BLaER1 (cell line): ENCODE measurements around the gene RMI2.

Experiments used
- H3K27ac ChIP-seq: shearing (Covaris generic); formaldehyde crosslinking; 2 replicates; pipeline ENCODE4 v1.8.1; 2022
- H3K27me3 ChIP-seq: shearing (Covaris generic); formaldehyde crosslinking; 2 replicates; pipeline ENCODE4 v1.8.1; 2022
- H3K36me3 ChIP-seq: shearing (Covaris generic); formaldehyde crosslinking; 2 replicates; pipeline ENCODE4 v1.8.1; 2022
- H3K4me1 ChIP-seq: shearing (Covaris generic); formaldehyde crosslinking; 2 replicates; pipeline ENCODE4 v1.8.1; 2022
- H3K4me2 ChIP-seq: shearing (Covaris generic); formaldehyde crosslinking; 2 replicates; pipeline ENCODE4 v1.8.1; 2022
- H3K4me3 ChIP-seq: shearing (Covaris generic); formaldehyde crosslinking; 2 replicates; pipeline ENCODE4 v1.8.1; 2022
- H3K9ac ChIP-seq: shearing (Covaris generic); formaldehyde crosslinking; 2 replicates; pipeline ENCODE4 v1.8.1; 2022
- H3K9me3 ChIP-seq: shearing (Covaris generic); formaldehyde crosslinking; 2 replicates; pipeline ENCODE4 v1.8.1; 2022
- H4K20me1 ChIP-seq: shearing (Covaris generic); formaldehyde crosslinking; 2 replicates; pipeline ENCODE4 v1.8.1; 2022
- Cebpa-rat ChIP-seq: shearing (Covaris generic); IDR thresholded peaks from 2 replicates; pipeline ENCODE4 v1.8.1; 2022

Gene RMI2

GRCh38 chr16:11339075-11339474 is 6.2 kb upstream of the RMI2 start:
- Histone ChIP-seq H3K9ac (no peak overlapping the region), H3K4me1 (no peaks in the 10 kb centered on the region), H3K27ac (no peak overlapping the region), H3K9me3 (no peaks in the 10 kb centered on the region), H3K4me2 (no peak overlapping the region), H3K36me3 (no peaks in the 10 kb centered on the region), H3K4me3 (no peak overlapping the region), H4K20me1 (no peaks in the 10 kb centered on the region), H3K27me3 (no peaks in the 10 kb centered on the region)
- no peak for TF ChIP-seq Cebpa-rat

- H3K4me3 ChIP-seq: no peak overlapping the region
Observed at GRCh38 chr16:11340710-11341109, 4.5 kb upstream of the RMI2 start.

GRCh38 chr16:11341371-11341770 is 3.9 kb upstream of the RMI2 start:
- H3K9ac ChIP-seq: no peak overlapping the region
- peaks cover 16% of the 10 kb centered on the region for H3K4me1 ChIP-seq
- H3K27me3 ChIP-seq: no peaks in the 10 kb centered on the region
- no peak for TF ChIP-seq Cebpa-rat
- no peaks in the 10 kb centered on the region for H3K9me3 ChIP-seq
- no peak overlapping the region for H3K4me2 ChIP-seq
- H3K36me3 ChIP-seq: no peaks in the 10 kb centered on the region
- no peak overlapping the region for H3K27ac ChIP-seq
- H3K4me3 ChIP-seq: no peak overlapping the region
- no peaks in the 10 kb centered on the region for H4K20me1 ChIP-seq

More at GRCh38 chr16:11340710-11341109, 4.5 kb upstream of the RMI2 start:
- Histone ChIP-seq H3K27ac (no peak overlapping the region), H3K9ac (no peak overlapping the region), H3K27me3 (no peaks in the 10 kb centered on the region), H3K9me3 (no peaks in the 10 kb centered on the region), H3K4me2 (no peak overlapping the region), H4K20me1 (no peaks in the 10 kb centered on the region), H3K4me1 (peaks cover 10% of the 10 kb centered on the region), H3K36me3 (no peaks in the 10 kb centered on the region)
- no peak for TF ChIP-seq Cebpa-rat

DNA sequence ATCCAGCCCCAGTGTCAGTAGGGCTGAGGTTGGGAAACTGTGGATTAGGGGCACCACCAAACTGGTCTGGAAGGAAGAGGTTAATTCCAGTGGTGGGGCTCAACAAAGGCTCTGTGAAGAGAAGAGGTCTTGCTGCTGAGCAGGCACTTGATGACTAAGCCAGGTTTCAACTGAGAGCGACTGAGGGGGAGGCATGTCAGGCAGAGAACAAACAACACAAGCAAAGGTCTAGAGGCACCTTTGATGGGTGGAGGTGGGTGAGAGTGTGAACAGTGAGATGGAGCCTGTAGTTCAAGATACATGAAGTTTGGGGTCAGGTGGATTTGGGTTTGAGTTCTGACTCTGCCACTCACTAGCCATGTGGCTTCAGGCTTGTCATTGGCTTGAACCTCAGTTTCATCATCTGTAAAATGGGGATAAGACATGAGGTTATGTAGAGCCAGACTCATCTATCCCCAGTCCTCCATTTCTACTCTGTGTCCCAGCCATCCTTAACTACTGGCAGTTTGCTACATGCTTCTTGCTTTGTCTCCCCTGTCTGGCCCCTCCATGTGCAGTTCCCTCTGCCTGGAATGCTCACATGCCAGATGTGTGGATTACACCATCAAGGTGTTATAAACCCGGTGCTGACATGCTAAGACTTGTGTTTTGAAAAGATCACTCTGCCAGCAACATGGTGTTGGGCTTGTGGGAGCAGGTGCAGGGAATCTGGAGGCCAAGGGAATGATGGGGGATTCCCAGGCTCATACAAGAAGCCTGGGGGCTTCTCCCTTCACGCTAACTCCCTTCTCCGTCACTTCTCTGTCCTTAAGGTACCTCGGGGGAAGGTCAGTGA is 3.0 kb upstream of the RMI2 start:
- Histone ChIP-seq H3K9ac (no peak overlapping the region), H3K4me3 (no peak overlapping the region), H3K27me3 (no peaks in the 10 kb centered on the region), H3K36me3 (no peaks in the 10 kb centered on the region), H3K4me2 (no peak overlapping the region), H4K20me1 (no peaks in the 10 kb centered on the region), H3K4me1 (peaks cover 25% of the 10 kb centered on the region), H3K9me3 (no peaks in the 10 kb centered on the region), H3K27ac (no peak overlapping the region)
- TF ChIP-seq Cebpa-rat: no peak

- Histone ChIP-seq H3K9me3 (no peaks in the 10 kb centered on the region), H3K4me1 (peaks cover 65% of the 10 kb centered on the region), H3K4me3 (peak overlapping the region; percentile 89), H3K9ac (peak overlapping the region; percentile 91), H3K27me3 (no peaks in the 10 kb centered on the region), H3K27ac (no peak overlapping the region), H4K20me1 (peaks cover 16% of the 10 kb centered on the region), H3K4me2 (peak overlapping the region; percentile 97), H3K36me3 (peaks cover 5% of the 10 kb centered on the region)
- no peak for TF ChIP-seq Cebpa-rat
Observed at GRCh38 chr16:11346700-11347319, 1.6 kb downstream of the RMI2 start.

GRCh38 chr16:11347831-11348230 is 2.6 kb downstream of the RMI2 start:
- no peak for TF ChIP-seq Cebpa-rat
- H3K27ac ChIP-seq: no peak overlapping the region
- peaks cover 9% of the 10 kb centered on the region for H3K36me3 ChIP-seq
- H3K27me3 ChIP-seq: no peaks in the 10 kb centered on the region
- H3K4me1 ChIP-seq: peaks cover 65% of the 10 kb centered on the region
- 0 out of 2 replicates have a peak overlapping the region, but pooled peaks have one; percentile 97 for H3K4me2 ChIP-seq
- no peak overlapping the region for H3K4me3 ChIP-seq
- peaks cover 3% of the 10 kb centered on the region; the same call in 1 of the 2 replicates for H3K9me3 ChIP-seq
- no peak overlapping the region for H3K9ac ChIP-seq
- H4K20me1 ChIP-seq: peaks cover 16% of the 10 kb centered on the region

GRCh38 chr16:11348737-11349598 is 3.7 kb downstream of the RMI2 start:
- H3K4me2 ChIP-seq: peak overlapping the region; percentile 79
- H3K4me1 ChIP-seq: peaks cover 71% of the 10 kb centered on the region
- H3K36me3 ChIP-seq: peaks cover 16% of the 10 kb centered on the region
- H3K9me3 ChIP-seq: peaks cover 8% of the 10 kb centered on the region
- H3K27me3 ChIP-seq: no peaks in the 10 kb centered on the region
- peak overlapping the region; percentile 53; the same call in 1 of the 2 replicates for H3K9ac ChIP-seq
- peak overlapping the region; percentile 69 for H3K27ac ChIP-seq
- no peak overlapping the region for H3K4me3 ChIP-seq
- TF ChIP-seq Cebpa-rat: no peak
- H4K20me1 ChIP-seq: peaks cover 19% of the 10 kb centered on the region

DNA sequence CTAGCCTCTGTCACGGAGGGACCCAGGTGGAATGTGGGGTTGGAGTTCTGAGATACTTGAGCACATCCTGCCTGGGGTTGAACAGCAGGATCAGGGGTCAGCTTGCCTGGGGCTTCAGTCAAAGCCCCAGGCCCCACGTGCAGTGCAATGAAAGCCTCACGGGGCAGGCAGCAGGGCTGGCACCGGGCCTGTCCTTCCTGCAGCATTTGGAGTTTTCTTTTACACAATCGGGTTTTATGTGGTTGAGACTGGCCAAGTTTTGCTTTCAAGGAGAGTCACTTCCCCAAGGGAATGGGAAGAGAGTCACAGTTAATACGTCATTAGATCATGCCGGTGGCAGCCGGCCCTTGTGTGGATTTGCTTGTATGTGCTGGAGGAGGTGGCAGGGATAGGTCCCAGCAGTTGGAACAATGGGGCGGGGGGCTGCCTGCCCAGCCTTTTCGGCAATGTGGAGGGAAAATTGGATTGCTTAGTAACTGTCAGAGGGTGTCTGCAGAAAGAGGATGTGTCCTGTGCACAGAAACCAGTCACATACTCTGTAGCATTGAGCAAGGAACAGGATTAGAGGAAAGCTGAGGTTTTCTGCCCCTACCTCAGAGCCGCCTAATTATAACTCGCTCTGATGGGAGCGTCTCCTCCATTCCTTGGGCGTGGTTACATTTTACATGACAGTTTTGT is 4.5 kb downstream of the RMI2 start:
- Histone ChIP-seq H3K9me3 (peaks cover 8% of the 10 kb centered on the region), H4K20me1 (peaks cover 27% of the 10 kb centered on the region), H3K4me2 (peak overlapping the region; percentile 79), H3K27me3 (no peaks in the 10 kb centered on the region), H3K9ac (peak overlapping the region; percentile 53; the same call in 1 of the 2 replicates), H3K36me3 (peaks cover 16% of the 10 kb centered on the region), H3K4me3 (no peak overlapping the region), H3K4me1 (peaks cover 73% of the 10 kb centered on the region), H3K27ac (peak overlapping the region; percentile 69)
- TF ChIP-seq Cebpa-rat: no peak

- H3K4me2 ChIP-seq: peak overlapping the region; percentile 79
Observed at GRCh38 chr16:11350519-11350918, 5.3 kb downstream of the RMI2 start.

More at GRCh38 chr16:11350519-11350918, 5.3 kb downstream of the RMI2 start:
- Histone ChIP-seq H3K9ac (no peak overlapping the region), H3K9me3 (peaks cover 8% of the 10 kb centered on the region), H3K4me3 (no peak overlapping the region), H3K36me3 (peaks cover 16% of the 10 kb centered on the region), H3K27me3 (no peaks in the 10 kb centered on the region), H3K27ac (no peak overlapping the region), H3K4me1 (peaks cover 79% of the 10 kb centered on the region), H4K20me1 (peaks cover 34% of the 10 kb centered on the region)
- no peak for TF ChIP-seq Cebpa-rat
